ENCODE data around the gene CNDP2. TPM values are rescaled to one million over a fixed set of nuclear protein-coding genes. Genes with fewer than 3 reads are reported as not detected.
A peak's percentile ranks its signal among the peaks of the same experiment; 100 is the strongest.

The CNDP2 gene
- total and polyA plus RNA-seq, 2 of the 13 experiments (the other 11 are each of a cell fraction or from before 2014, with no cell fraction given): 64.7 to 80.8 TPM

DNA sequence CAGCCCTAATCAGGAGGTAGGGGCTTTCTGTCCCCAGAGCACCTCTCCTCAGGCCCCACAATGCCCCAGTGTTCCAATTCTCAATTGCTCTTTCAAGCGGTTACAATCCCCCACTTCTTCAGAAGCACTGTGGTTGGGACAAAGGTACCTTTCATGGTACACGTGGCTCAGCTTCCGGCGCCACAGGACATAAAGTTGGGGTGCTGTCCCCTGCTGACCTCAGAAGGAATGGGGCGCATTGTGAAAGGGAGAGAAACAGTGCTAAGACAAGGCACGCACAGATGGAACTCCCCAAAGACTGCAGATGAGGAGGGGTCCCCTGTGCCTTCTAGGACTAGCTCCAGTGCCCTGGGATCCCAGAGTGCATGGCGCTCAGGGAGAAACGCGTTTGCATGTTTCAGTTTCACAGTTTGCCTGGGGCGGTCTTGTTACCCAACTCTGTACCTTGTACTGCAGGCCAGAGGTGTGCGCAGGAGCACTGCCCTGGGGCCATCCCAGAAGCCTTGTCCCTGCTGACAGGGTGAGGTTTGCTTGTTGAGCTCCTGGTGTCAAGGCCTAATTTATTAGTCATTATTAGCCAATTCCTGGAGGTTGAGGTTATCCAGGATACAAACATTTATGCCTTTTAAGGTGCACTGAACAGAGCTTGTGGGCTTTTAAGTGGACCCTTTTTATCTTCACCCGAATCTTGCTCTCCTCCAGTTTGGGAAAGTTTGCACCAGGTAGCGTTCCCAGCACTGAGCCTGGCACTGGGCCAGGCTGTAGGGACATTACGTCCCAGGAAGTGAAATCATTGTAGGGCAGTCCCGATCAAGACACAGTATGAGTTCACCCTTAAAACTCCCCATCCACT is 45.8 kb downstream of the CNDP2 start (continued):
- TF ChIP-seq NRL (CRISPR knock-in tag; IDR thresholded peaks at IDR 0.05; ENCODE audit: borderline replicate concordance): peak; percentile 82; the same call in 1 of the 2 replicates
- TF ChIP-seq, protein P1, sequence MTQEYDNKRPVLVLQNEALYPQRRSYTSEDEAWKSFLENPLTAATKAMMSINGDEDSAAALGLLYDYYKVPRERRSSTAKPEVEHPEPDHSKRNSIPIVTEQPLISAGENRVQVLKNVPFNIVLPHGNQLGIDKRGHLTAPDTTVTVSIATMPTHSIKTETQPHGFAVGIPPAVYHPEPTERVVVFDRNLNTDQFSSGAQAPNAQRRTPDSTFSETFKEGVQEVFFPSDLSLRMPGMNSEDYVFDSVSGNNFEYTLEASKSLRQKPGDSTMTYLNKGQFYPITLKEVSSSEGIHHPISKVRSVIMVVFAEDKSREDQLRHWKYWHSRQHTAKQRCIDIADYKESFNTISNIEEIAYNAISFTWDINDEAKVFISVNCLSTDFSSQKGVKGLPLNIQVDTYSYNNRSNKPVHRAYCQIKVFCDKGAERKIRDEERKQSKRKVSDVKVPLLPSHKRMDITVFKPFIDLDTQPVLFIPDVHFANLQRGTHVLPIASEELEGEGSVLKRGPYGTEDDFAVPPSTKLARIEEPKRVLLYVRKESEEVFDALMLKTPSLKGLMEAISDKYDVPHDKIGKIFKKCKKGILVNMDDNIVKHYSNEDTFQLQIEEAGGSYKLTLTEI (CRISPR knock-in tag; conservative IDR thresholded peaks at IDR 0.05): no peak
- peak; percentile 80 for TF ChIP-seq ZNF781 (CRISPR knock-in tag; IDR thresholded peaks at IDR 0.05; ENCODE audit: borderline replicate concordance, not compliant biosample characterization)
- no peak for TF ChIP-seq ZNF101 (CRISPR knock-in tag; IDR thresholded peaks at IDR 0.05; ENCODE audit: borderline replicate concordance, low read depth)
- no peak for TF ChIP-seq SUZ12 (IDR thresholded peaks at IDR 0.05; ENCODE audit: low read depth, low read length)
- no peak for TF ChIP-seq ADNP (CRISPR knock-in tag; IDR thresholded peaks at IDR 0.05)
- 0 out of 2 replicates have a peak, but pooled peaks have one; percentile 43 for TF ChIP-seq MXD3 (CRISPR knock-in tag; IDR thresholded peaks at IDR 0.05)
- peak; percentile 90 for TF ChIP-seq RARA (CRISPR knock-in tag; IDR thresholded peaks at IDR 0.05)
- TF ChIP-seq ZNF761 (CRISPR knock-in tag; conservative IDR thresholded peaks at IDR 0.05): peak; percentile 83
- no peak; the same call in 1 of the 2 replicates for TF ChIP-seq CHD4 (IDR thresholded peaks at IDR 0.05; ENCODE audit: borderline replicate concordance, low read length)
- no peak for TF ChIP-seq ZBTB43 (CRISPR knock-in tag; conservative IDR thresholded peaks at IDR 0.05)
- TF ChIP-seq SRSF9 (IDR thresholded peaks at IDR 0.05; ENCODE audit: borderline replicate concordance, insufficient read depth, low read depth, low read length, poor library complexity, severe bottlenecking): no peak
- peak; percentile 78; the same call in 1 of the 2 replicates for TF ChIP-seq TBX3 (IDR thresholded peaks at IDR 0.05; ENCODE audit: borderline replicate concordance)
- TF ChIP-seq ZNF609 (CRISPR knock-in tag; IDR thresholded peaks at IDR 0.05; ENCODE audit: borderline replicate concordance): peak; percentile 82
- no peak for TF ChIP-seq THYN1 (CRISPR knock-in tag; IDR thresholded peaks at IDR 0.05; ENCODE audit: borderline replicate concordance, low read depth)
- no peak for TF ChIP-seq ZNF619 (CRISPR knock-in tag; IDR thresholded peaks at IDR 0.05)
- peak; percentile 76 for TF ChIP-seq ZGPAT (CRISPR knock-in tag; IDR thresholded peaks at IDR 0.05)
- peak; percentile 39; the same call in 1 of the 2 replicates for TF ChIP-seq ZNF354B (CRISPR knock-in tag; IDR thresholded peaks at IDR 0.05)

Data from HepG2 (cell line).